Measurements from ENCODE around the gene SLC39A2.

DNA sequence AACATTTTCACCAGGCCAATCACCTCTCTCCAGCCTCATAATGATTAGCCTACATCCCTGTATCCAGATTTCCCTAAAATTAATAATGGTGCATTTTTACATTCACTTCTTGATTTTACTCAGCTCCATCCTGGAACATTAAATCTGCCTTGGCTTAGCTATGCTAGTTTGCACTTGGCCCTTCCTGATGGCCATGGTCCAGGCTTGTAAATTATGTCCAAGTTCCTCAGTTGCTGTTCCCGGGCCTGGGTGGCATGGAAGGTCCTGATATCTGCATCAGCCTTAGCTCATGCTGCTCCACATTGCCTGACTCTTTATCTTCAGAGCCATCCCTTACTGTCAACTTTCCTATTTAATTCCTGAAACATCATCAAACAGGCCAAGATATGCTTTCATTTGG, 20.4 kb upstream of the SLC39A2 start:
- TF ChIP-seq CTCF (IDR thresholded peaks at IDR 0.05; ENCODE audit: insufficient read depth, low read length, poor library complexity, severe bottlenecking) (no peak), EZH2phosphoT487 (conservative IDR thresholded peaks at IDR 0.05; ENCODE audit: low read length) (no peak)
